A549 (cell line): Measurements from ENCODE around the gene OPA3. TPM values are rescaled to one million over a fixed set of nuclear protein-coding genes. Genes with fewer than 3 reads are reported as not detected.

Experiments
- ATAC-seq, 2 experiments: fragments of 200-7000 bp in 1 of 2; fragments of >200 bp in 1 of 2; cut with Nextera tagmentation in 1 of 2; cut with Tn5 transposase in 1 of 2; 3 replicates each; pipeline versions ENCODE4 v1.8.0 to v1.9.1; 2018 to 2020; ENCODE audit warnings: mild to moderate bottlenecking in 1 of 2, moderate library complexity in 1 of 2
- CTCF ChIA-PET: fragments of 300-600 bp; sonication (Branson Sonifier 250); formaldehyde crosslinking; extraction: SDS; loops from one replicate; lab custom pipeline; 2021; ENCODE audit warnings: antibody characterized with exemption, inconsistent platforms; lab: Yijun Ruan, JAX
- POLR2A ChIA-PET: fragments of 350-600 bp; formaldehyde crosslinking; extraction: SDS; loops from one replicate; lab custom pipeline; 2021; ENCODE audit warnings: antibody characterized with exemption, inconsistent platforms; lab: Yijun Ruan, JAX
- DNase-seq, 2 experiments: peaks; one replicate each; pipeline versions ENCODE4 v3.0.0 to v3.0.0-alpha.2; 2011 to 2016; ENCODE audit warnings: low read depth in 1 of 2, low spot score in 1 of 2
- FAIRE-seq: peaks from 2 replicates; lab custom pipeline; 2011; peaks lifted over from hg19 to GRCh38; lab: Jason Lieb, UNC
- H3K27ac ChIP-seq, 2 experiments: fragments of >200 bp; sonication (Bioruptor Twin); formaldehyde crosslinking; 3 replicates each; pipeline ENCODE4 v1.5.1; 2016 to 2017
- H3K4me1 ChIP-seq: fragments of >200 bp; sonication (Bioruptor Twin); formaldehyde crosslinking; 3 replicates; pipeline ENCODE4 v1.6.1; 2016
- H3K4me2 ChIP-seq: fragments of >200 bp; sonication (Bioruptor Twin); formaldehyde crosslinking; 3 replicates; pipeline ENCODE4 v1.6.1; 2016
- H3K4me3 ChIP-seq: fragments of >200 bp; sonication (Bioruptor Twin); formaldehyde crosslinking; 3 replicates; pipeline ENCODE4 v1.5.1; 2016
- H3K9me3 ChIP-seq: fragments of >200 bp; sonication (Bioruptor Twin); formaldehyde crosslinking; 3 replicates; pipeline ENCODE4 v1.6.1; 2016
- BHLHE40 ChIP-seq: IDR thresholded peaks from 2 replicates; pipeline ENCODE4 v1.6.1; 2012; ENCODE audit warnings: low read depth, low read length, inconsistent platforms
- CBX2 ChIP-seq: fragments of 200-600 bp; sonication (generic); IDR thresholded peaks from 2 replicates; pipeline ENCODE4 v1.6.1; 2016; ENCODE audit warnings: low read depth, mild to moderate bottlenecking, borderline replicate concordance
- CEBPB ChIP-seq, 2 experiments: fragments of >200 bp in 1 of 2; sonication (Bioruptor Twin) in 1 of 2; formaldehyde crosslinking in 1 of 2; IDR thresholded peaks; 2 replicates each; pipeline ENCODE4 v1.6.1; 2012 to 2016
- HOXB5 ChIP-seq: fragments of 250-450 bp; sonication (Bioruptor Pico); IDR thresholded peaks from 2 replicates; pipeline ENCODE4 v1.5.0; 2020; ENCODE audit warnings: mild to moderate bottlenecking, moderate library complexity
- JUN ChIP-seq, 2 experiments: fragments of >200 bp; sonication (Bioruptor Twin); formaldehyde crosslinking; IDR thresholded peaks; 2 replicates in 1 of 2; 3 replicates in 1 of 2; pipeline ENCODE4 v1.6.1; 2016 to 2017
- PBX3 ChIP-seq: IDR thresholded peaks from 2 replicates; pipeline ENCODE4 v1.6.1; 2012
- PHF8 ChIP-seq: fragments of 200-600 bp; sonication (generic); IDR thresholded peaks from 2 replicates; pipeline ENCODE4 v1.6.1; 2016; ENCODE audit warnings: low read depth, mild to moderate bottlenecking, antibody characterized with exemption, moderate library complexity, borderline replicate concordance
- RAD21 ChIP-seq, 2 experiments: fragments of >200 bp in 1 of 2; sonication (Bioruptor Twin) in 1 of 2; formaldehyde crosslinking in 1 of 2; IDR thresholded peaks in 1 of 2; conservative IDR thresholded peaks in 1 of 2; 2 replicates in 1 of 2; 3 replicates in 1 of 2; pipeline ENCODE4 v1.6.1; 2012 to 2018; ENCODE audit warnings: inconsistent platforms in 1 of 2
- RARB ChIP-seq: fragments of 250-450 bp; sonication (Bioruptor Pico); IDR thresholded peaks from 2 replicates; pipeline ENCODE4 v1.8.0; 2021; ENCODE audit warnings: mild to moderate bottlenecking, moderate library complexity
- RCOR1 ChIP-seq: fragments of 150-350 bp; IDR thresholded peaks from 2 replicates; pipeline ENCODE4 v1.6.1; 2014; ENCODE audit warnings: antibody characterized with exemption, low read length, low read depth
- RNF2 ChIP-seq: fragments of 200-600 bp; sonication (generic); IDR thresholded peaks from 2 replicates; pipeline ENCODE4 v1.6.1; 2016; ENCODE audit warnings: low read depth, mild to moderate bottlenecking, antibody characterized with exemption, moderate library complexity, borderline replicate concordance
- SMC3 ChIP-seq: fragments of >200 bp; sonication (Bioruptor Twin); formaldehyde crosslinking; IDR thresholded peaks from 3 replicates; pipeline ENCODE4 v1.6.1; 2018; ENCODE audit warnings: inconsistent platforms
- USF2 ChIP-seq: fragments of 450-650 bp; IDR thresholded peaks from 2 replicates; pipeline ENCODE4 v1.6.1; 2014; ENCODE audit warnings: antibody characterized with exemption
- ZC3H11A ChIP-seq: fragments of 450-650 bp; IDR thresholded peaks from 2 replicates; pipeline ENCODE4 v1.6.1; 2014; ENCODE audit warnings: antibody characterized with exemption, mild to moderate bottlenecking
- WGBS: methylation state at CpG from one replicate; pipeline ENCODE4 v1.1.6; 2017; ENCODE audit errors: missing lambda C conversion rate; 5-methylcytosine and 5-hydroxymethylcytosine counted together
- polyA plus RNA-seq, 4 experiments: library from polyadenylated mRNA; depleted of rRNA in 3 of 4; stranded (reverse); fragments of >200 nt; fragmentation: RNase III in 1 of 4; extraction: RNeasy Plus Mini Kit Qiagen cat#74134 plus additional on column Dnase treatment in 1 of 4; gene quantifications; 2 replicates in 3 of 4; 3 replicates in 1 of 4; pipeline ENCODE4 v1.2.3, GENCODE V29; 2011 to 2017
- TF ChIP-seq, protein P1 (sequence below): IDR thresholded peaks from 2 replicates; pipeline ENCODE4 v1.6.1; 2012; ENCODE audit warnings: low read depth, borderline replicate concordance
- TF ChIP-seq, protein P2 (sequence below): IDR thresholded peaks from 2 replicates; pipeline ENCODE4 v1.6.1; 2012
- TF ChIP-seq, protein P3 (sequence below): fragments of >200 bp; sonication (Bioruptor Twin); formaldehyde crosslinking; IDR thresholded peaks from 2 replicates; pipeline ENCODE4 v1.6.1; 2016
- TF ChIP-seq, protein P4 (sequence below): fragments of >200 bp; sonication (Bioruptor Twin); formaldehyde crosslinking; IDR thresholded peaks from 3 replicates; pipeline ENCODE4 v1.5.1; 2016

The OPA3 gene
- polyA plus RNA-seq, 2 of the 4 experiments (the other 2 are of a cell fraction): 15.6 to 21.8 TPM

- ATAC-seq (no peak), FAIRE-seq (no peak), DNase-seq (no peak)
- H3K9me3 ChIP-seq: no peaks in the 10 kb centered on the region
- no peak overlapping the region for H3K27ac ChIP-seq
- TF ChIP-seq ZC3H11A: no peak
- TF ChIP-seq USF2: no peak
- TF ChIP-seq, protein P1, sequence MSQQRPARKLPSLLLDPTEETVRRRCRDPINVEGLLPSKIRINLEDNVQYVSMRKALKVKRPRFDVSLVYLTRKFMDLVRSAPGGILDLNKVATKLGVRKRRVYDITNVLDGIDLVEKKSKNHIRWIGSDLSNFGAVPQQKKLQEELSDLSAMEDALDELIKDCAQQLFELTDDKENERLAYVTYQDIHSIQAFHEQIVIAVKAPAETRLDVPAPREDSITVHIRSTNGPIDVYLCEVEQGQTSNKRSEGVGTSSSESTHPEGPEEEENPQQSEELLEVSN: no peak
- TF ChIP-seq PBX3: no peak
- TF ChIP-seq, protein P2, sequence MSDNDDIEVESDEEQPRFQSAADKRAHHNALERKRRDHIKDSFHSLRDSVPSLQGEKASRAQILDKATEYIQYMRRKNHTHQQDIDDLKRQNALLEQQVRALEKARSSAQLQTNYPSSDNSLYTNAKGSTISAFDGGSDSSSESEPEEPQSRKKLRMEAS: no peak
- no peak for TF ChIP-seq RARB
- no peak for TF ChIP-seq RNF2
- no peak for TF ChIP-seq CEBPB (IDR thresholded peaks at IDR 0.05)
- TF ChIP-seq CBX2: no peak
- no peak for TF ChIP-seq RCOR1
- TF ChIP-seq BHLHE40: no peak
- TF ChIP-seq, protein P3, sequence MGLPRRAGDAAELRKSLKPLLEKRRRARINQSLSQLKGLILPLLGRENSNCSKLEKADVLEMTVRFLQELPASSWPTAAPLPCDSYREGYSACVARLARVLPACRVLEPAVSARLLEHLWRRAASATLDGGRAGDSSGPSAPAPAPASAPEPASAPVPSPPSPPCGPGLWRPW: no peak
- ChIA-PET CTCF (interaction anchor here (0.6 to 7.8 kb wide), 21 partner anchors 9 to 155 kb away, joined by 3 to 71 read pairs (median 5); no protein-coding TSS in a partner anchor), POLR2A (interaction anchor here (0.7 kb wide), 1 partner anchor 154 kb away, joined by 3 read pairs; no protein-coding TSS in a partner anchor)
- 94% methylated on average over 15 of the region's 15 CpGs for WGBS
- no peak overlapping the region for H3K4me3 ChIP-seq
- peaks cover 20% of the 10 kb centered on the region for H3K4me1 ChIP-seq
- H3K4me2 ChIP-seq: no peak overlapping the region
These were observed 60.0 kb downstream of the OPA3 start for GRCh38 chr19:45524575-45525129.

DNA sequence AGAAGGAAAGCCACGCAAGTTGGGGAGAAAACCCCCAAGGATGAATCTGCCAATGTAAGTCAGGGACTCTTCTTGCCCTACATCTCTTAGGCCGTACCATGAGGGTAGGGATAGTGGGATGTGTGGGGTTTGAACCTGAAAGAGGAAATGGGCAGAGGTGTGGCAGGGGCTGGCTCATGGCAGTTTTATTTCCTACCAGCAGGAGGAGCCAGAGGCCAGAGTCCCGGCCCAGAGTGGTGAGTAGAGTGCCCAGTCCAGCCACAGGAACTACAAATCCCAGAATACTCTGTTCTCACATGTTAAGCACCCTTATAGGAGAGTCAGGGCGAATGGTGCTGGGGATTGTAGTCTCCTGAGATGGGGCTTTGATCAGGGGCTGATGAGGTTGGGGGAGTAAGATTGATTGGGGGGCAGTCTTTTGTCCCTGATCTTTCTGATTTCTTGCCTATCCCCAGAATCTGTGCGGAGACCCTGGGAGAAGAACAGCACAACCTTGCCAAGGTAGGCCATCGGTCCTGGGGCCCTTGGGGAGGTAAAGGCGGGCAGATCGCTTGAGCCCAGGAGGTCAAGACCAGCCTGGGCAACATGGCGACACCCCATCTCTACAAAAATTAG is 60.9 kb downstream of the OPA3 start:
- no peak overlapping the region for H3K4me2 ChIP-seq
- WGBS: 60% methylated on average over 9 of the region's 9 CpGs
- peaks cover 20% of the 10 kb centered on the region for H3K4me1 ChIP-seq
- peak; percentile 92 to 93 for ATAC-seq
- CTCF ChIA-PET: interaction anchor here (0.6 to 7.8 kb wide), 18 partner anchors 8 to 146 kb away, joined by 3 to 71 read pairs (median 5); no protein-coding TSS in a partner anchor
- H3K4me3 ChIP-seq: no peak overlapping the region
- H3K27ac ChIP-seq: peak overlapping the region in 1 of 2 experiments; percentile 47; a peak in 1 of 6 replicates
- DNase-seq: peak; percentile 94
- TF ChIP-seq, protein P4, sequence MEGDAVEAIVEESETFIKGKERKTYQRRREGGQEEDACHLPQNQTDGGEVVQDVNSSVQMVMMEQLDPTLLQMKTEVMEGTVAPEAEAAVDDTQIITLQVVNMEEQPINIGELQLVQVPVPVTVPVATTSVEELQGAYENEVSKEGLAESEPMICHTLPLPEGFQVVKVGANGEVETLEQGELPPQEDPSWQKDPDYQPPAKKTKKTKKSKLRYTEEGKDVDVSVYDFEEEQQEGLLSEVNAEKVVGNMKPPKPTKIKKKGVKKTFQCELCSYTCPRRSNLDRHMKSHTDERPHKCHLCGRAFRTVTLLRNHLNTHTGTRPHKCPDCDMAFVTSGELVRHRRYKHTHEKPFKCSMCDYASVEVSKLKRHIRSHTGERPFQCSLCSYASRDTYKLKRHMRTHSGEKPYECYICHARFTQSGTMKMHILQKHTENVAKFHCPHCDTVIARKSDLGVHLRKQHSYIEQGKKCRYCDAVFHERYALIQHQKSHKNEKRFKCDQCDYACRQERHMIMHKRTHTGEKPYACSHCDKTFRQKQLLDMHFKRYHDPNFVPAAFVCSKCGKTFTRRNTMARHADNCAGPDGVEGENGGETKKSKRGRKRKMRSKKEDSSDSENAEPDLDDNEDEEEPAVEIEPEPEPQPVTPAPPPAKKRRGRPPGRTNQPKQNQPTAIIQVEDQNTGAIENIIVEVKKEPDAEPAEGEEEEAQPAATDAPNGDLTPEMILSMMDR: peak; percentile 97
- TF ChIP-seq, protein P2: peak; percentile 61; the same call in 1 of the 2 replicates
- TF ChIP-seq HOXB5 (CRISPR knock-in tag) (no peak), PHF8 (no peak), SMC3 (peak; percentile 94), JUN (IDR thresholded peaks at IDR 0.05) (peak in 1 of 2 experiments; percentile 52; a peak in 2 of 5 replicates), RAD21 (conservative IDR thresholded peaks at IDR 0.05 in 1 of 2, IDR thresholded peaks at IDR 0.05 in 1 of 2) (peak; percentile 97 to 98)
- POLR2A ChIA-PET: no interaction called here
- no peaks in the 10 kb centered on the region for H3K9me3 ChIP-seq
- peak; percentile 93 for FAIRE-seq
